ENCODE results near the gene CDH23. TPM values are rescaled to one million over a fixed set of nuclear protein-coding genes. Genes with fewer than 3 reads are reported as not detected.

CDH23 gene
- total RNA-seq, 2 experiments from 2014 or later, result 4.7 to 4.9 TPM

- CTCF ChIA-PET, result interaction anchor here (0.7 to 8.4 kb wide), 4 partner anchors 8 to 47 kb away, joined by 3 to 116 read pairs (median 44); partner anchors contain the start of gene VSIR
- no peak overlapping the region for H3K4me3 Mint-ChIP-seq
Measured at GRCh38 chr10:71744897-71745663, 348.4 kb downstream of the CDH23 start.

GRCh38 chr10:71745664-71746250 is 349.0 kb downstream of the CDH23 start:
- ChIA-PET POLR2A (interaction anchor here (0.6 to 5.7 kb wide), 7 partner anchors 9 to 51 kb away, joined by 3 to 60 read pairs (median 3); partner anchors contain the start of gene VSIR), CTCF (interaction anchor here (0.7 to 8.4 kb wide), 8 partner anchors 8 to 67 kb away, joined by 3 to 116 read pairs (median 18); partner anchors contain the start of gene VSIR)
- peaks cover 68% of the 10 kb centered on the region for H3K36me3 Mint-ChIP-seq (ENCODE audit: low read depth)
- ATAC-seq (no peak), DNase-seq (no peak)
- H3K4me1 Mint-ChIP-seq (ENCODE audit: low read depth), result peaks cover 100% of the 10 kb centered on the region
- H3K27ac Mint-ChIP-seq, result peak overlapping the region; percentile 93
- no peak overlapping the region for H3K4me3 Mint-ChIP-seq
- no peaks in the 10 kb centered on the region for H3K9me3 Mint-ChIP-seq (ENCODE audit: insufficient read depth)
- no peaks in the 10 kb centered on the region for H3K27me3 Mint-ChIP-seq (ENCODE audit: low read depth)

More at GRCh38 chr10:71744897-71745663, 348.4 kb downstream of the CDH23 start:
- peaks cover 61% of the 10 kb centered on the region for H3K36me3 Mint-ChIP-seq (ENCODE audit: low read depth)
- H3K4me1 Mint-ChIP-seq (ENCODE audit: low read depth), result peaks cover 100% of the 10 kb centered on the region
- no peaks in the 10 kb centered on the region for H3K27me3 Mint-ChIP-seq (ENCODE audit: low read depth)
- no peaks in the 10 kb centered on the region for H3K9me3 Mint-ChIP-seq (ENCODE audit: insufficient read depth)
- H3K27ac Mint-ChIP-seq, result peak overlapping the region; percentile 93
- ATAC-seq (no peak), DNase-seq (no peak)
- POLR2A ChIA-PET, result interaction anchor here (1.0 to 5.7 kb wide), 3 partner anchors 8 to 26 kb away, joined by 3 to 60 read pairs (median 45); partner anchors contain the start of gene VSIR

GRCh38 chr10:71746344-71747037 is 349.8 kb downstream of the CDH23 start:
- H3K9me3 Mint-ChIP-seq (ENCODE audit: insufficient read depth), result no peaks in the 10 kb centered on the region
- H3K27ac Mint-ChIP-seq, result peak overlapping the region; percentile 93
- CTCF ChIA-PET, result interaction anchor here (0.7 to 8.4 kb wide), 10 partner anchors 9 to 66 kb away, joined by 3 to 116 read pairs (median 7); partner anchors contain the start of genes C10orf105 and VSIR
- peak; percentile 56 for DNase-seq
- peak overlapping the region; percentile 1 for H3K4me3 Mint-ChIP-seq
- POLR2A ChIA-PET, result interaction anchor here (0.6 to 5.7 kb wide), 9 partner anchors 10 to 1001 kb away, joined by 3 to 60 read pairs (median 3); partner anchors contain the start of gene VSIR
- peaks cover 98% of the 10 kb centered on the region for H3K4me1 Mint-ChIP-seq (ENCODE audit: low read depth)
- H3K36me3 Mint-ChIP-seq (ENCODE audit: low read depth), result peaks cover 69% of the 10 kb centered on the region
- ATAC-seq, result no peak
- no peaks in the 10 kb centered on the region for H3K27me3 Mint-ChIP-seq (ENCODE audit: low read depth)

- Mint-ChIP-seq H3K9me3 (ENCODE audit: insufficient read depth) (no peaks in the 10 kb centered on the region), H3K36me3 (ENCODE audit: low read depth) (peaks cover 74% of the 10 kb centered on the region), H3K27me3 (ENCODE audit: low read depth) (no peaks in the 10 kb centered on the region), H3K27ac (peak overlapping the region; percentile 93), H3K4me3 (peak overlapping the region; percentile 1), H3K4me1 (ENCODE audit: low read depth) (peaks cover 98% of the 10 kb centered on the region)
- ChIA-PET POLR2A (interaction anchor here (0.8 to 5.7 kb wide), 6 partner anchors 10 to 49 kb away, joined by 3 to 60 read pairs (median 3); partner anchors contain the start of gene VSIR), CTCF (interaction anchor here (0.6 to 8.4 kb wide), 11 partner anchors 10 to 80 kb away, joined by 3 to 116 read pairs (median 5); partner anchors contain the start of genes C10orf105 and VSIR)
- DNase-seq, result no peak
- ATAC-seq, result no peak
Measured at GRCh38 chr10:71747039-71747531, 350.4 kb downstream of the CDH23 start.

GRCh38 chr10:71747551-71748523 is 351.1 kb downstream of the CDH23 start:
- peak overlapping the region; percentile 61 for H3K4me3 Mint-ChIP-seq
- peaks cover 74% of the 10 kb centered on the region for H3K36me3 Mint-ChIP-seq (ENCODE audit: low read depth)
- ChIA-PET CTCF (interaction anchor here (0.6 to 8.4 kb wide), 13 partner anchors 10 to 80 kb away, joined by 3 to 116 read pairs (median 8); partner anchors contain the start of gene VSIR), POLR2A (interaction anchor here (0.8 to 5.7 kb wide), 10 partner anchors 10 to 49 kb away, joined by 3 to 60 read pairs (median 10); partner anchors contain the start of gene VSIR)
- no peaks in the 10 kb centered on the region for H3K9me3 Mint-ChIP-seq (ENCODE audit: insufficient read depth)
- peak overlapping the region; percentile 93 for H3K27ac Mint-ChIP-seq
- peak; percentile 3 for ATAC-seq
- no peaks in the 10 kb centered on the region for H3K27me3 Mint-ChIP-seq (ENCODE audit: low read depth)
- peaks cover 98% of the 10 kb centered on the region for H3K4me1 Mint-ChIP-seq (ENCODE audit: low read depth)
- DNase-seq, result no peak

- ATAC-seq (peak; percentile 83), DNase-seq (peak; percentile 94)
- Mint-ChIP-seq H3K9me3 (ENCODE audit: insufficient read depth) (no peaks in the 10 kb centered on the region), H3K36me3 (ENCODE audit: low read depth) (peaks cover 76% of the 10 kb centered on the region), H3K27me3 (ENCODE audit: low read depth) (no peaks in the 10 kb centered on the region), H3K27ac (peak overlapping the region; percentile 93), H3K4me1 (ENCODE audit: low read depth) (peaks cover 98% of the 10 kb centered on the region), H3K4me3 (peak overlapping the region; percentile 61)
- POLR2A ChIA-PET, result interaction anchor here (1.0 to 5.7 kb wide), 10 partner anchors 9 to 50 kb away, joined by 4 to 60 read pairs (median 10); partner anchors contain the start of gene VSIR
- CTCF ChIA-PET, result interaction anchor here (1.0 to 8.4 kb wide), 10 partner anchors 9 to 64 kb away, joined by 3 to 116 read pairs (median 10); partner anchors contain the start of gene VSIR
Measured at GRCh38 chr10:71748671-71749191, 352.0 kb downstream of the CDH23 start.

- ChIA-PET POLR2A (interaction anchor here (1.0 to 5.7 kb wide), 10 partner anchors 8 to 51 kb away, joined by 4 to 60 read pairs (median 10); partner anchors contain the start of gene VSIR), CTCF (interaction anchor here (1.0 to 8.4 kb wide), 10 partner anchors 8 to 63 kb away, joined by 3 to 116 read pairs (median 10); partner anchors contain the start of gene VSIR)
- H3K4me3 Mint-ChIP-seq, result peak overlapping the region; percentile 61
- H3K9me3 Mint-ChIP-seq (ENCODE audit: insufficient read depth), result no peaks in the 10 kb centered on the region
- DNase-seq, result no peak
- peaks cover 79% of the 10 kb centered on the region for H3K36me3 Mint-ChIP-seq (ENCODE audit: low read depth)
- ATAC-seq, result no peak
- H3K27me3 Mint-ChIP-seq (ENCODE audit: low read depth), result no peaks in the 10 kb centered on the region
- peaks cover 98% of the 10 kb centered on the region for H3K4me1 Mint-ChIP-seq (ENCODE audit: low read depth)
- peak overlapping the region; percentile 93 for H3K27ac Mint-ChIP-seq
Measured at GRCh38 chr10:71749396-71749795, 352.7 kb downstream of the CDH23 start.

- Mint-ChIP-seq H3K27ac (peak overlapping the region; percentile 93), H3K36me3 (ENCODE audit: low read depth) (peaks cover 81% of the 10 kb centered on the region), H3K27me3 (ENCODE audit: low read depth) (no peaks in the 10 kb centered on the region), H3K4me1 (ENCODE audit: low read depth) (peaks cover 98% of the 10 kb centered on the region), H3K9me3 (ENCODE audit: insufficient read depth) (no peaks in the 10 kb centered on the region), H3K4me3 (peak overlapping the region; percentile 26)
- ATAC-seq, result no peak
- DNase-seq, result no peak
- CTCF ChIA-PET, result interaction anchor here (1.0 to 8.4 kb wide), 4 partner anchors 14 to 23 kb away, joined by 3 to 116 read pairs (median 3); partner anchors contain the start of gene VSIR
- POLR2A ChIA-PET, result interaction anchor here (0.7 to 5.7 kb wide), 5 partner anchors 13 to 23 kb away, joined by 3 to 60 read pairs (median 3); partner anchors contain the start of gene VSIR
Measured at GRCh38 chr10:71750124-71750841, 353.6 kb downstream of the CDH23 start.

- H3K4me3 Mint-ChIP-seq, result no peak overlapping the region
- H3K36me3 Mint-ChIP-seq (ENCODE audit: low read depth), result peaks cover 77% of the 10 kb centered on the region
- no peak for ATAC-seq
- peaks cover 97% of the 10 kb centered on the region for H3K4me1 Mint-ChIP-seq (ENCODE audit: low read depth)
- H3K27me3 Mint-ChIP-seq (ENCODE audit: low read depth), result no peaks in the 10 kb centered on the region
- POLR2A ChIA-PET, result interaction anchor here (0.7 to 5.7 kb wide), 6 partner anchors 14 to 24 kb away, joined by 3 to 60 read pairs (median 3); partner anchors contain the start of gene VSIR
- no peaks in the 10 kb centered on the region for H3K9me3 Mint-ChIP-seq (ENCODE audit: insufficient read depth)
- H3K27ac Mint-ChIP-seq, result peak overlapping the region; percentile 93
- CTCF ChIA-PET, result interaction anchor here (1.0 to 8.4 kb wide), 4 partner anchors 15 to 22 kb away, joined by 3 to 116 read pairs (median 3); partner anchors contain the start of gene VSIR
- no peak for DNase-seq
Measured at GRCh38 chr10:71750986-71751385, 354.3 kb downstream of the CDH23 start.

Measured in activated CD8-positive, alpha-beta T cell treated with anti-CD3 and anti-CD28 coated beads, Interleukin-2, amount 10 ng/mL, durations not matched to agents 7 days and 5 days (primary cell).